Neuronal stem cell (in vitro differentiated cells): Measurements from ENCODE around the gene YY1AP1.

ENCODE experiments used
- DNase-seq: peaks from one replicate; pipeline ENCODE4 v3.0.0-alpha.2; 2013; ENCODE audit warnings: low spot score
- H2AFZ ChIP-seq: one replicate; pipeline ENCODE4 v1.6.1; 2013; ENCODE audit warnings: mild to moderate bottlenecking, low read length, inconsistent platforms
- H2AK5ac ChIP-seq: 2 replicates; pipeline ENCODE4 v1.6.1; 2013; ENCODE audit warnings: low read depth, mild to moderate bottlenecking, inconsistent platforms, low read length, moderate library complexity, mixed read lengths
- H2BK120ac ChIP-seq: 2 replicates; pipeline ENCODE4 v1.6.1; 2013; ENCODE audit warnings: low read depth, mild to moderate bottlenecking, inconsistent platforms, low read length, moderate library complexity, mixed read lengths
- H2BK12ac ChIP-seq: one replicate; pipeline ENCODE4 v1.6.1; 2013; ENCODE audit warnings: low read length, inconsistent platforms
- H2BK15ac ChIP-seq: 2 replicates; pipeline ENCODE4 v1.6.1; 2013; ENCODE audit warnings: mild to moderate bottlenecking, low read length, inconsistent platforms, mixed read lengths
- H2BK5ac ChIP-seq: one replicate; pipeline ENCODE4 v1.6.1; 2013; ENCODE audit warnings: inconsistent platforms, mild to moderate bottlenecking, low read length, moderate library complexity
- H3K14ac ChIP-seq: one replicate; pipeline ENCODE4 v1.6.1; 2013; ENCODE audit warnings: low read length, inconsistent platforms
- H3K18ac ChIP-seq: 2 replicates; pipeline ENCODE4 v1.6.1; 2013; ENCODE audit warnings: low read length, inconsistent platforms
- H3K23ac ChIP-seq: 2 replicates; pipeline ENCODE4 v1.6.1; 2013; ENCODE audit warnings: low read depth, mild to moderate bottlenecking, mixed read lengths, low read length, inconsistent platforms; ENCODE audit not compliant: poor library complexity
- H3K27ac ChIP-seq: replicated peaks from 3 replicates; pipeline ENCODE4 v1.5.1; 2013; ENCODE audit warnings: low read length, inconsistent platforms
- H3K27me3 ChIP-seq, 3 experiments: 2 replicates each; pipeline ENCODE4 v1.6.1; 2013; ENCODE audit warnings: low read length in 3 of 3, mild to moderate bottlenecking in 2 of 3, inconsistent platforms in 1 of 3, low read depth in 1 of 3, mixed read lengths in 1 of 3, moderate library complexity in 1 of 3; ENCODE audit not compliant: control insufficient read depth in 3 of 3, insufficient read depth in 3 of 3
- H3K36me3 ChIP-seq, 2 donors: replicated peaks in 1 of 2; 2 replicates each; pipeline ENCODE4 v1.6.1; 2013; ENCODE audit warnings: low read length in 2 of 2; ENCODE audit not compliant: control insufficient read depth in 2 of 2, insufficient read depth in 2 of 2
- H3K4ac ChIP-seq: 2 replicates; pipeline ENCODE4 v1.6.1; 2013; ENCODE audit warnings: inconsistent platforms, mild to moderate bottlenecking, low read length, moderate library complexity
- H3K4me1 ChIP-seq, 2 donors: 1 replicate in 1 of 2; 2 replicates in 1 of 2; pipeline ENCODE4 v1.6.1; 2013; ENCODE audit warnings: low read length in 2 of 2, low read depth in 1 of 2; ENCODE audit not compliant: control insufficient read depth in 2 of 2, insufficient read depth in 1 of 2
- H3K4me2 ChIP-seq: one replicate; pipeline ENCODE4 v1.6.1; 2013; ENCODE audit warnings: mild to moderate bottlenecking, low read length, inconsistent platforms; ENCODE audit not compliant: insufficient read depth, poor library complexity, severe bottlenecking
- H3K4me3 ChIP-seq, 2 donors: 2 replicates each; pipeline ENCODE4 v1.5.1; 2013; ENCODE audit warnings: low read length in 2 of 2, mild to moderate bottlenecking in 2 of 2, inconsistent platforms in 1 of 2, moderate library complexity in 1 of 2
- H3K79me1 ChIP-seq: one replicate; pipeline ENCODE4 v1.6.1; 2013; ENCODE audit warnings: low read depth, mild to moderate bottlenecking, inconsistent platforms, low read length, moderate library complexity
- H3K9ac ChIP-seq: one replicate; pipeline ENCODE4 v1.6.1; 2013; ENCODE audit warnings: mild to moderate bottlenecking, low read depth, low read length, inconsistent platforms; ENCODE audit not compliant: poor library complexity
- H3K9me3 ChIP-seq, 2 donors: replicated peaks in 1 of 2; 2 replicates each; pipeline versions ENCODE3 to v1.6.1; 2013; ENCODE audit warnings: low read length in 2 of 2, mild to moderate bottlenecking in 2 of 2, inconsistent platforms in 1 of 2, low read depth in 1 of 2, mixed read lengths in 1 of 2, moderate library complexity in 1 of 2; ENCODE audit not compliant: control insufficient read depth in 2 of 2, insufficient read depth in 1 of 2
- H4K8ac ChIP-seq: one replicate; pipeline ENCODE4 v1.6.1; 2013; ENCODE audit warnings: low read depth, mild to moderate bottlenecking, inconsistent platforms, low read length, moderate library complexity
- H4K91ac ChIP-seq: one replicate; pipeline ENCODE4 v1.6.1; 2013; ENCODE audit warnings: low read length, low read depth, mild to moderate bottlenecking, inconsistent platforms; ENCODE audit not compliant: poor library complexity
- WGBS, 2 donors: extraction: QIAGEN DNeasy Blood & Tissue Kit; methylation state at CpG; one replicate each; pipeline ENCODE4 v1.1.7; 2013; ENCODE audit warnings: missing lambda C conversion rate in 2 of 2, mixed read lengths in 1 of 2; ENCODE audit not compliant: insufficient read length in 2 of 2, insufficient replicate concordance in 1 of 2; ENCODE audit errors: extremely low coverage in 2 of 2; 5-methylcytosine and 5-hydroxymethylcytosine counted together

YY1AP1 gene

DNA sequence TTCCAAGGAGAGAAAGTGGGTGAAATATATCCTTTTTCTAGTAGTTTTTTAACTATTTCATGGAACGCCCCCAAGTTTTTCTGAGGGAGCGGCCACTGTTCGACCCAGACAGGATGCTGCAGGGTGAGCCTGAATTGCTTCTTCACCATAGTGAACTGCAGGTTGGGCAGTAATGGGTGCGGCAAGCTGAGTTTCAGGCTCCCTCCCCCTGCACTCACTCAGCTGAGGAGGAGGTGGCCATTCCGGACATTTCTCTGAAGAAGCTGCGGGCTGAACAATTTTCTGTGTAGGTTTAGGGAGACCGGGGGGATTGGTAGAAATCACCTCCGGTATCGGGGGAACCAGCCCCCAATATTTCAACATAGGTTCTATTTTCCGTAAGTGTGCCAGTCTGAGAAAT, 8.5 kb upstream of the YY1AP1 start:
- Histone ChIP-seq H3K36me3 (peaks cover 3 to 27% of the 10 kb centered on the region in 2 donors), H2AK5ac (no peak overlapping the region), H2BK15ac (no peak overlapping the region), H2AFZ (no peak overlapping the region), H3K9ac (no peak overlapping the region), H4K91ac (no peak overlapping the region), H3K18ac (no peak overlapping the region), H3K27ac (no peak overlapping the region), H3K4ac (no peak overlapping the region), H3K4me3 (no peak overlapping the region), H2BK12ac (no peak overlapping the region), H3K9me3 (peaks cover 0 to 39% of the 10 kb centered on the region in 2 donors), H4K8ac (no peak overlapping the region), H3K23ac (no peak overlapping the region), H3K27me3 (no peaks in the 10 kb centered on the region), H2BK120ac (no peak overlapping the region), H3K4me2 (no peak overlapping the region), H2BK5ac (no peak overlapping the region), H3K14ac (no peak overlapping the region), H3K79me1 (peaks cover 4% of the 10 kb centered on the region), H3K4me1 (no peaks in the 10 kb centered on the region)
- WGBS, 2 donors, result no CpG with 5 or more reads among the region's 10 CpGs
- DNase-seq, result no peak

DNA sequence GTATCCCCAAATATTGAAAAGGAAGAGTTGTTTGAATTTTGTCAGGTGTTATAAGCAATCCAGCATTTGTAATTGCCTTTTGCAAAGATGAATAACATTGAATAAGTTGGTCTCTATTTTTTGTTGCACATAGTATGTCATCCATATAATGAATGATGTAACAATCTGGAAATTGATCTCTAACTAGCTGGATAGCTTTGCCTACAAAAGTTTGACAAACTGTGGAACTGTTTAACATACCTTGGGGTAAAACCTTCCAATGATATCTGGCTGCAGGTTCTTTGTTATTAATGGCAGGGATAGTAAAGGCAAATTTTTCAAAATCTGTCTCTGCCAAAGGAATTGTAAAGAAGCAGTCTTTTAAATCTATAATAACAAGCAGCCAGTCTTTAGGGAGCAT, 8.0 kb upstream of the YY1AP1 start:
- H2BK120ac ChIP-seq, result no peak overlapping the region
- H2AK5ac ChIP-seq, result no peak overlapping the region
- H3K27me3 ChIP-seq, result no peaks in the 10 kb centered on the region
- H3K14ac ChIP-seq, result no peak overlapping the region
- H2AFZ ChIP-seq, result no peak overlapping the region
- H3K79me1 ChIP-seq, result peaks cover 4% of the 10 kb centered on the region
- no peak overlapping the region for H2BK15ac ChIP-seq
- H3K18ac ChIP-seq, result no peak overlapping the region
- H3K27ac ChIP-seq, result no peak overlapping the region
- no peak overlapping the region for H4K91ac ChIP-seq
- no peak overlapping the region for H3K4me3 ChIP-seq
- no peak overlapping the region for H3K23ac ChIP-seq
- H3K9me3 ChIP-seq, result peaks cover 0 to 45% of the 10 kb centered on the region in 2 donors
- no peak overlapping the region for H2BK12ac ChIP-seq
- H4K8ac ChIP-seq, result no peak overlapping the region
- H2BK5ac ChIP-seq, result no peak overlapping the region
- no peak for DNase-seq
- H3K9ac ChIP-seq, result no peak overlapping the region
- no peaks in the 10 kb centered on the region for H3K4me1 ChIP-seq
- peaks cover 3 to 32% of the 10 kb centered on the region in 2 donors for H3K36me3 ChIP-seq
- no peak overlapping the region for H3K4ac ChIP-seq
- no peak overlapping the region for H3K4me2 ChIP-seq

DNA sequence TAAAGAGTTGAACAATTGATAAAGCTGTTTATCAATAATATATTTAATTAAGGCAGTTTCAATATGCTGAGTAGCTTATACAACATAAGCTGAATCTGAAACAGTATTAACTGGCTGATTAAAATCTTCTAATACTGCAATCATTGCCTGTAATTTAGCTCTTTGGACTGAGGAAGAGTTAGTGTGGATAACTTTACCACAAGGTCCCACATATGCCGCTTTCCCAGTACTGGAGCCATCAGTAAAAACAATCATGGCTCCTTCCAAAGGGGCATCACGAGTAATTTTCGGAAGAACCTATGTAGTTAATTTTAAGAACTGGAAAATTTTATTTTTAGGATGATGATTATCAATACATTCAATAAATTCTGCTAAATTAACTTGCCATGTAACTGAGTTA, 7.0 kb upstream of the YY1AP1 start:
- no peak for DNase-seq
- Histone ChIP-seq H2BK120ac (no peak overlapping the region), H2BK5ac (no peak overlapping the region), H3K36me3 (peaks cover 3 to 40% of the 10 kb centered on the region in 2 donors), H3K4ac (no peak overlapping the region), H3K9ac (no peak overlapping the region), H4K91ac (no peak overlapping the region), H3K18ac (no peak overlapping the region), H3K27ac (no peak overlapping the region), H2BK15ac (no peak overlapping the region), H3K79me1 (peaks cover 4% of the 10 kb centered on the region), H3K4me2 (no peak overlapping the region), H3K4me3 (no peak overlapping the region), H2AK5ac (no peak overlapping the region), H3K27me3 (no peaks in the 10 kb centered on the region), H2AFZ (no peak overlapping the region), H2BK12ac (no peak overlapping the region), H4K8ac (no peak overlapping the region), H3K14ac (no peak overlapping the region), H3K9me3 (peaks cover 0 to 51% of the 10 kb centered on the region in 2 donors), H3K23ac (no peak overlapping the region), H3K4me1 (no peaks in the 10 kb centered on the region)
- WGBS, 2 donors, result no CpG with 5 or more reads among the region's 3 CpGs

DNA sequence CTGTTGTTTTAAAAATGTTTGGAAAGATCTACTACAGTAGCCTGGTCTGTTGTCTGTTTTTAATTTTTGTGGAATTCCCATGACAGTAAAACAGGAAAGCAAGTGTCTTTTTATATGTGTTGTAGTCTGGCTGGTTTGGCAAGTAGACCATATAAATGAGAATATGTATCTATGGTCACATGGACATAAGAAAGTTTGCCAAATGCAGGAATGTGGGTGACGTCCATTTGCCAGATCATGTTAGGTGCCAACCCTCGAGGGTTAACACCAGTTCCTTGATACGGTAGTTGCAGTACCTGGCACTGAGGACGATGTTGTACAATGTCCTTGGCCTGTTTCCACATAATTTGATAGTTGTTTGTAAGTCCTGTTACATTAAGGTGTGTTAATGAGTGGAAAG, 6.5 kb upstream of the YY1AP1 start:
- Histone ChIP-seq H3K4me1 (peaks cover 0 to 3% of the 10 kb centered on the region in 2 donors), H3K4ac (no peak overlapping the region), H3K27ac (no peak overlapping the region), H2BK15ac (no peak overlapping the region), H3K9ac (no peak overlapping the region), H2AFZ (no peak overlapping the region), H3K18ac (no peak overlapping the region), H2BK12ac (no peak overlapping the region), H4K91ac (no peak overlapping the region), H3K27me3 (no peaks in the 10 kb centered on the region), H3K23ac (no peak overlapping the region), H3K36me3 (peaks cover 3 to 46% of the 10 kb centered on the region in 2 donors), H2AK5ac (no peak overlapping the region), H3K9me3 (peaks cover 0 to 52% of the 10 kb centered on the region in 2 donors), H3K14ac (no peak overlapping the region), H4K8ac (no peak overlapping the region), H3K4me2 (no peak overlapping the region), H3K4me3 (no peak overlapping the region), H2BK120ac (no peak overlapping the region), H3K79me1 (peaks cover 4% of the 10 kb centered on the region), H2BK5ac (no peak overlapping the region)
- DNase-seq, result no peak
- no CpG with 5 or more reads among the region's 4 CpGs for WGBS, 2 donors
